ENCODE data around the gene HPSE.

HPSE gene

DNA sequence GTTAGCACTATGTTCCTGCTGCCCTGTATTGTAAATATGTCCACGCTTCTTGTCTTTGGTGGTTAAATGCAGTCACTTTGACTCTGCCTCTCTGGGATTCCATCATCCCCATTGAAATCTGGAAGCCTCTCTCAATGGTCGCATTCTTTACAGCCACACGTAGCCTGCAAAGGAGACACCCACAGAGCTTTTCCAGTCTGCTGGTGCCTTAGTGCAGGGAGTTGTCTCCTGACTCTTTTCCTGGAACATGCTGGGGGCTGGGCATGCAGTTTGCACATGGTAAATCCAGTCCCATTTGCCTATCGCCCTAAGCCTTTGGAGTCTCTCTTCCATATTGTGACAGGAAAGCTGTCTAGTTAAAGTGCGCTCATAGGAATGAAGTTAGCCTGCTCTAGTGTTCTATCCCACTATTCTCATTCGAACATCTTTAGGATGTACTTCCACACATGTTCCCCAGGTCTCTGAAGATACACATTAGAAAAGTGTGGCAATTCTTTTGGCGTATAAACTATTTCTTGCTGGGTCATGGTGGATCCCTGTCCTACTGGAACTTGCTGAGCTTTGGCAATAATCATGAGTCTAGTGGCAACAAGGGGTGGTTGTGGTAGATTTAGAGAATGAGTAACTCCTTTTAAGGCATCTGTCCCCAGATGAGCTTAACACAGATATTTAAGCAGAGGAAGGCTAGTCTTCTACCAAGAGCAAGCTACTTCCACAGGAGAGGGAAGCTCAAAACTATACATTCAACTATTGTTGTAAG lies 83.8 kb downstream of the HPSE start:
- no peak for DNase-seq (ENCODE audit: extremely low spot score)
- TF ChIP-seq FOXA1 (IDR thresholded peaks at IDR 0.05), result no peak
- no peak for TF ChIP-seq ZNF384 (IDR thresholded peaks at IDR 0.05)
- no peak for TF ChIP-seq FOXK2 (IDR thresholded peaks at IDR 0.05)
- TF ChIP-seq LEF1 (IDR thresholded peaks at IDR 0.05; ENCODE audit: borderline replicate concordance), result no peak
- TF ChIP-seq ARNT (IDR thresholded peaks at IDR 0.05), result no peak
- POLR2A ChIA-PET, result no interaction called here
- CTCF ChIA-PET, result interaction anchor here (0.8 kb wide), 1 partner anchor 177 kb away, joined by 3 read pairs; no protein-coding TSS in a partner anchor

DNA sequence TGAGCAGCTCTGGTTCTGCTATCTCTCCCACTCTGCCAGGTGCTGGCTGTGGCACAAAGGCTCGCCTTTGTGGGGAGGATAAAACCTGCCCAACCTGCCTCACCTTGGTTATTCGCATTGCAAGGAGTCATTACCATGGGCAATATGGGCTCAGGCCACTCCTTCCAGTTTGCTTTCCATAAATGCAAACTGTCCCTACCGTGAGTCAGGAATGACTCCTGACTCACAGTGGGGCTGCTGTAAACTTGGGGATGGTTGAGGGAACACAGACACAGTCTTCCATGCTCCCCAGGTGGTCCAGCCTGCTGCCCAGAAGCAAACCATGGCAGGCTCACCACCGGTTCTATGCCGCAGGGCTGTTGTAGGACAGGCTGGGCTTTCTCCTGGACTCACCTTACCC lies 86.2 kb downstream of the HPSE start:
- ChIA-PET CTCF (no interaction called here), POLR2A (interaction anchor here (1.2 kb wide), 1 partner anchor 138 kb away, joined by 5 read pairs; no protein-coding TSS in a partner anchor)
- no peak for TF ChIP-seq HDGF (IDR thresholded peaks at IDR 0.05; ENCODE audit: borderline replicate concordance)
- no peak for TF ChIP-seq SP1 (IDR thresholded peaks at IDR 0.05)
- TF ChIP-seq CTBP1 (IDR thresholded peaks at IDR 0.05; ENCODE audit: borderline replicate concordance), result no peak
- TF ChIP-seq, protein P1, sequence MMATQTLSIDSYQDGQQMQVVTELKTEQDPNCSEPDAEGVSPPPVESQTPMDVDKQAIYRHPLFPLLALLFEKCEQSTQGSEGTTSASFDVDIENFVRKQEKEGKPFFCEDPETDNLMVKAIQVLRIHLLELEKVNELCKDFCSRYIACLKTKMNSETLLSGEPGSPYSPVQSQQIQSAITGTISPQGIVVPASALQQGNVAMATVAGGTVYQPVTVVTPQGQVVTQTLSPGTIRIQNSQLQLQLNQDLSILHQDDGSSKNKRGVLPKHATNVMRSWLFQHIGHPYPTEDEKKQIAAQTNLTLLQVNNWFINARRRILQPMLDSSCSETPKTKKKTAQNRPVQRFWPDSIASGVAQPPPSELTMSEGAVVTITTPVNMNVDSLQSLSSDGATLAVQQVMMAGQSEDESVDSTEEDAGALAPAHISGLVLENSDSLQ (IDR thresholded peaks at IDR 0.05), result no peak
- TF ChIP-seq TARDBP (IDR thresholded peaks at IDR 0.05), result no peak
- no peak for TF ChIP-seq LEF1 (IDR thresholded peaks at IDR 0.05; ENCODE audit: borderline replicate concordance)
- TF ChIP-seq ARNT (IDR thresholded peaks at IDR 0.05), result no peak
- no peak for TF ChIP-seq BHLHE40 (IDR thresholded peaks at IDR 0.05; ENCODE audit: borderline replicate concordance)
- no peak for TF ChIP-seq FOXA1 (IDR thresholded peaks at IDR 0.05)
- no peak for TF ChIP-seq ZNF384 (IDR thresholded peaks at IDR 0.05)
- no peak for TF ChIP-seq L3MBTL2 (conservative IDR thresholded peaks at IDR 0.05)
- no peak for DNase-seq (ENCODE audit: extremely low spot score)

DNA sequence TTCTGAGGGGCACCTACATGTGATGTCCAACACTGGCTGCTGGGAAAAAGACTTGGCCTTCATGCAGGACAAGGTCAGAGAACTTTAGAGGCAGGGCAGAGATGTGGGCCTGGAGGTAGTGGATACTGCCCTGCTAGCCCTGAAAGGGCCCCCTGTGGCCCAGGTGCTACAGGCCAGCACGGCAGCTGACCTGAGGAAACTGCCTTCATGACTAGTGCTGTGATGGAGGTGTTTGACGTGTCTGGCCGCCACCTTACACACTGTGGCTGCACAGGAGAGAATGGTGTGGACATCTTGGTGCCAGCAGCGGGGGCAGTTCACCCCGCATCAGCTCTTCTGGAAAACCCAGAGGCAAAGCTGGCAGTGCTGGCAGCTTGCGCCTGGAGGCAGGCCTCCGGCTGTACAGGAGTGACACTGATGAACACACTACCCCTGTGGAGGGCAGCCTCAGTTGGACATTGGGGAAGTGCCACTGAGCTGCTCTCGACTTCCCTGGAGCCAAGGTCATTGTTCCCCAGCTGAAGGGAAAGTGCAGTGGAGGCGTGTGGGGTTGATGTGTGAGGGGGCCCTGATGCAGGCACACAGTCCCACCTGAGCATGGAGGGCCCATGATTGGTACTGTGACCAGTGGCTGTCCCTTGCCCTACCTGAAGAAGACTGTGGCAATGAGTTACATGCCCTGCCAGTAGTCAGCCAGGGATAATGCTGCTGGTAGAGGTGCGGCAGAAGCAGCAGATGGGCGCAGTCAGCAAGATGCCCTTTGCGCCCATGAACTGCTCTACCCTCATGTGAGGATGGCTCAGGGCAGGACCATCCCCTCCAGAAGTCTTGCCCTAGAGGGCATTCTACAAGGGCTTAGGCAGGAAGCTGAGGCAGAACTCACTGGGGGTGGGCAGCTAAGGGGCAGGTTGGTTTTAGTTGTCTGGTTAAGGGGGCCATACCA lies 87.0 kb downstream of the HPSE start:
- no peak for DNase-seq (ENCODE audit: extremely low spot score)
- POLR2A ChIA-PET, result interaction anchor here (1.2 kb wide), 1 partner anchor 137 kb away, joined by 5 read pairs; no protein-coding TSS in a partner anchor
- CTCF ChIA-PET, result no interaction called here
- TF ChIP-seq FOXM1 (IDR thresholded peaks at IDR 0.05; ENCODE audit: borderline replicate concordance) (no peak), FOXA1 (IDR thresholded peaks at IDR 0.05) (no peak), TARDBP (IDR thresholded peaks at IDR 0.05) (no peak), BHLHE40 (IDR thresholded peaks at IDR 0.05; ENCODE audit: borderline replicate concordance) (no peak), L3MBTL2 (conservative IDR thresholded peaks at IDR 0.05) (no peak), ARNT (IDR thresholded peaks at IDR 0.05) (no peak), FOXK2 (IDR thresholded peaks at IDR 0.05) (no peak)
